Coronary artery (tissue), 2 donors: ENCODE measurements around the gene C5orf52.
A peak's percentile ranks its signal among the peaks of the same experiment; 100 is the strongest.
"Not testable (repeated sequence)": the region's sequence is repeated elsewhere in the genome, so short reads cannot be mapped to it uniquely, and the experiment has no call there.

Experiments
- DNase-seq: peaks from one replicate; pipeline ENCODE4 v3.0.0-alpha.2; 2017; ENCODE audit warnings: low spot score
- H3K27ac ChIP-seq, 2 donors: fragments of 200-600 bp; sonication (generic); one replicate each; pipeline ENCODE4 v1.5.1; 2016 to 2019
- H3K4me3 ChIP-seq: fragments of 200-600 bp; sonication (generic); 2 replicates; pipeline ENCODE4 v1.5.1; 2016; ENCODE audit warnings: mild to moderate bottlenecking, moderate library complexity
- CTCF ChIP-seq: fragments of 200-600 bp; sonication (generic); IDR thresholded peaks from one replicate; pipeline ENCODE4 v1.5.1; 2019; ENCODE audit warnings: antibody characterized with exemption

C5orf52 gene

GRCh38 chr5:157710431-157710830 lies 39.1 kb downstream of the C5orf52 start:
- no peak for TF ChIP-seq CTCF
- no peak for DNase-seq
- Histone ChIP-seq H3K27ac (no peak overlapping the region), H3K4me3 (no peak overlapping the region)

- no peak for DNase-seq
- no peak for TF ChIP-seq CTCF
- Histone ChIP-seq H3K4me3 (peak overlapping the region; percentile 29), H3K27ac (peak overlapping the region in 1 of 2 donors; percentile 64)
Measured at GRCh38 chr5:157710882-157711281, 39.5 kb downstream of the C5orf52 start.

- no peak for TF ChIP-seq CTCF
- DNase-seq = no peak
- H3K4me3 ChIP-seq = no peak overlapping the region
- H3K27ac ChIP-seq = no peak overlapping the region
Measured at GRCh38 chr5:157713830-157714595, 42.7 kb downstream of the C5orf52 start.

- Histone ChIP-seq H3K27ac (no peak overlapping the region), H3K4me3 (no peak overlapping the region)
- DNase-seq = no peak
- TF ChIP-seq CTCF = no peak
Measured at GRCh38 chr5:157714596-157714864, 43.2 kb downstream of the C5orf52 start.

DNA sequence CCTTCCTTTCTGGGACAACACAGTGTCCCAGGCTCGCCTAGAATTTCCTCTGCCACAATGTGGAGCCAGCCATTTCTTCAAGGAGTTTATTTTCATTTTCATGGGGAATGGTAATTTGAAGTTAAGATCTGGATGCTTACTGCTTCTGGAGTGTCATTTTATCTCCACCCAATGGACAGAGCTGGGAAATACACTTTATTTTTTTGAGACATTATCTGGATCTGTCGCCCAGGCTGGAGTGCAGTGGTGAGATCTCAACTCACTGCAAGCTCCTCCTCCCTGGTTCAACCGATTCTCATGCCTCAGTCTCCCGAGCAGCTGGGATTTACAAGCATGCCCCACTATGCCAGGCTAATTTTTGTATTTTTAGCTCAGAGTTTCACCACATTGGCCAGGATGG lies 47.2 kb downstream of the C5orf52 start:
- peak; percentile 54 for TF ChIP-seq CTCF
- no peak for DNase-seq
- Histone ChIP-seq H3K4me3 (peak overlapping the region; percentile 35), H3K27ac (peak overlapping the region in 1 of 2 donors; percentile 21)

DNA sequence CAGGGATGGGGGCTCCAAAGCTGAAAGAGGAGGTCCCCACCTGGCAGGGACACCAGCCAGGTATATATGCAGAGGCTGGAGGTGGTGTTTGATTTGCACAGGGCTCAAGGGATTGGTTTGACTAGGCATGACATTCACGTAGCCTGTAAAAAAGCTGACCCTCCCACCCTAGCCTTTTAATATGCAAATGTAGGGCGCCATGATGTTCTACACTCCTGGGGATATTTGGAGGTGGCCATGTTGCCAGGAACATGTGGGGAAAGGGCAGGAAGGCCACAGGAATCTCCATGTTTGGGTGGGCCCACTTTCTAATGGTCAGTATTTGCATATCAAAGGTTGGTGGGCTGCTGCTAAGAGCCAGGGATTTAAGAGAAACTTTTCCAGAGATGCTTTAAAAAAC lies 47.9 kb downstream of the C5orf52 start:
- no peak overlapping the region for H3K4me3 ChIP-seq
- DNase-seq = no peak
- TF ChIP-seq CTCF = no peak
- H3K27ac ChIP-seq = no peak overlapping the region

GRCh38 chr5:157721159-157721558 lies 49.8 kb downstream of the C5orf52 start:
- no peak for TF ChIP-seq CTCF
- no peak overlapping the region for H3K4me3 ChIP-seq
- H3K27ac ChIP-seq = no peak overlapping the region
- DNase-seq = no peak

DNA sequence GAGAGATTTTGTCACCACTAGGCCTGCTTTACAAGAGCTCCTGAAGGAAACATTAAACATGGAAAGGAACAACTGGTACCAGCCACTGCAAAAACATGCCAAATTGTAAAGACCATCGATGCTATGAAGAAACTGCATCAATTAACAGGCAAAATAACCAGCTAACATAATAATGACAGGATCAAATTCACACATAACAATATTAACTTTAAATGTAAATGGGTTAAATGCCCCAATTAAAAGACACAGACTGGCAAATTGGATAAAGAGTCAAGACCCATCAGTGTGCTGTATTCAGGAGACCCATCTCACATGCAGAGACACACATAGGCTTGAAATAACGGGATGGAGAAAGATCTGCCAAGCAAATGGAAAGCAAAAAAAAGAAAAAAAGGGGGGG lies 51.6 kb downstream of the C5orf52 start:
- not testable (repeated sequence) for DNase-seq, H3K4me3 ChIP-seq, H3K27ac ChIP-seq

GRCh38 chr5:157726607-157727006 lies 55.3 kb downstream of the C5orf52 start:
- H3K27ac ChIP-seq, DNase-seq, H3K4me3 ChIP-seq: not testable (repeated sequence)

- not testable (repeated sequence) for H3K4me3 ChIP-seq, DNase-seq, H3K27ac ChIP-seq
Measured at GRCh38 chr5:157727858-157728257, 56.5 kb downstream of the C5orf52 start.
